Thoracic aorta (tissue), 2 donors: ENCODE results near the gene PTPRN2. TPM values are rescaled to one million over a fixed set of nuclear protein-coding genes. Genes with fewer than 3 reads are reported as not detected.

Source experiments
- ATAC-seq: fragments of 150-250 bp; one replicate; pipeline ENCODE4 v1.8.0; 2017; ENCODE audit warnings: low read depth; ENCODE audit not compliant: insufficient number of reproducible peaks, low FRiP score
- DNase-seq: peaks from one replicate; pipeline ENCODE4 v3.0.0-alpha.2; 2020; ENCODE audit warnings: low spot score
- H3K27ac ChIP-seq, 2 donors: fragments of 200-600 bp; sonication (generic); 1 replicate in 1 of 2; 2 replicates in 1 of 2; pipeline ENCODE4 v1.5.1; 2016; ENCODE audit warnings: mild to moderate bottlenecking in 2 of 2, moderate library complexity in 2 of 2
- H3K27me3 ChIP-seq: fragments of 200-600 bp; sonication (generic); replicated peaks from 2 replicates; pipeline ENCODE4 v1.6.0; 2016; ENCODE audit warnings: mild to moderate bottlenecking; ENCODE audit not compliant: insufficient read depth
- H3K36me3 ChIP-seq: fragments of 200-600 bp; sonication (generic); one replicate; pipeline ENCODE4 v1.5.1; 2016
- H3K4me1 ChIP-seq, 2 donors: fragments of 200-600 bp; sonication (generic); 1 replicate in 1 of 2; 2 replicates in 1 of 2; pipeline versions ENCODE4 v1.5.1 to v1.6.0; 2016; ENCODE audit warnings: low read depth in 2 of 2, mild to moderate bottlenecking in 1 of 2; ENCODE audit not compliant: control insufficient read depth in 1 of 2
- H3K4me3 ChIP-seq: fragments of 200-600 bp; sonication (generic); 2 replicates; pipeline ENCODE4 v1.5.1; 2016; ENCODE audit warnings: mild to moderate bottlenecking
- H3K9me3 ChIP-seq: fragments of 200-600 bp; sonication (generic); 2 replicates; pipeline ENCODE4 v1.5.1; 2016
- total RNA-seq, 2 donors: library from RNA; depleted of rRNA; stranded (reverse); fragments of >200 nt; gene quantifications; one replicate each; pipeline versions ENCODE4 v1.1.0 to v1.2.3, GENCODE V29; 2016
- TF ChIP-seq, protein P1 (sequence below): fragments of 200-600 bp; sonication (generic); IDR thresholded peaks from one replicate; pipeline ENCODE4 v1.5.1; 2019; ENCODE audit warnings: antibody characterized with exemption

Gene PTPRN2
- total RNA-seq, 2 donors from 2014 or later: 2.2 to 3.1 TPM

DNA sequence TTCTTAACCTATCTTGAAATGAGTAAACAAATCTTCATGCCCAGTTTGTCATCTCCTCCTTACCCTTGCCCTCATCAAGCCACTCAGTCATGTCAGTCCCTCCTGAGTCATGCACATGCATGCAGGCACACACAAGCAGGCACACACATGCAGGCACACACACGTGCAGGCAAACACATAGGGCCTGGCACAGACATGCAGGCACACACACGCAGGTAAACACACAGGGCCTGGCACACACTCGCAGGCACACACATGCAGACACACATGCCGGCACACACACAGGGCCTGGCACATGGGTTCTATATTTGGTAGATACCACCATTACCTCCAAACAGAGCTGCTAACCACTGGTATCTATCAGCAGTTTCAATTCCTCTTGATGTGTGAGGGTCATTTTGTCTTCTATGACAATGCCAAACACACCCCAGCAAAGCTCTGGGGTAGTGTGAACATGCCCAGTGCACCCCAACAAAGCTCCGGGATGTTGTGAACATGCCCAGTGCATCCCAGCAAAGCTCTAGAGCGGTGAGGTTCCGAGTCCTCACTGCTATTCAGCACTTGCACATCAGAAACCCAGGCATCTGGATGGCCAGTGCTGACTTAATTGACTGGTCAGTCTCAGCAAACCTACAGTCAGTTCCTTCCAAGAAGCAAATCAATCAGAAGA is 563.8 kb downstream of the PTPRN2 start:
- no peak overlapping the region for H3K4me3 ChIP-seq
- no peak for DNase-seq

DNA sequence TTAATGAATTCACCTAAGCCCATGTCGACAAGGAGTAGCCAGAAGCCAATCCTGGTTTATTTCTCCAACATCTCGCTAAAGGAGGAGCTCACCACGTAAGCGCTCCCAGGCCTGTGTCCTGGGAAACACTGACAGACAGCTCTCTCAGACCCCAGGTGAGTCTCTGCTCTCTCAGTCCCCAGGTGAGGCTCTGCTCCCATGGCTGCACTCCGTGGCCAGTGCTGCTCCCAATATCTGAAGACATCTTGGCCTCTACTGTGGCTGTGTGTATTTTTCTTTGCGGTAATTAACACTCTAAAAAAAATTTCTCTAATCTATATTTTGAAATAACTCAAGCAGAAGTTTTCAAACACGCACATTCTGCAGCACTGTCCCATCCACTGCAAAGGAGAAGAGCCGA is 564.5 kb downstream of the PTPRN2 start:
- Histone ChIP-seq H3K4me3 (no peak overlapping the region), H3K9me3 (no peaks in the 10 kb centered on the region), H3K36me3 (no peaks in the 10 kb centered on the region), H3K4me1 (no peaks in the 10 kb centered on the region), H3K27ac (no peak overlapping the region), H3K27me3 (no peaks in the 10 kb centered on the region)
- TF ChIP-seq, protein P1, sequence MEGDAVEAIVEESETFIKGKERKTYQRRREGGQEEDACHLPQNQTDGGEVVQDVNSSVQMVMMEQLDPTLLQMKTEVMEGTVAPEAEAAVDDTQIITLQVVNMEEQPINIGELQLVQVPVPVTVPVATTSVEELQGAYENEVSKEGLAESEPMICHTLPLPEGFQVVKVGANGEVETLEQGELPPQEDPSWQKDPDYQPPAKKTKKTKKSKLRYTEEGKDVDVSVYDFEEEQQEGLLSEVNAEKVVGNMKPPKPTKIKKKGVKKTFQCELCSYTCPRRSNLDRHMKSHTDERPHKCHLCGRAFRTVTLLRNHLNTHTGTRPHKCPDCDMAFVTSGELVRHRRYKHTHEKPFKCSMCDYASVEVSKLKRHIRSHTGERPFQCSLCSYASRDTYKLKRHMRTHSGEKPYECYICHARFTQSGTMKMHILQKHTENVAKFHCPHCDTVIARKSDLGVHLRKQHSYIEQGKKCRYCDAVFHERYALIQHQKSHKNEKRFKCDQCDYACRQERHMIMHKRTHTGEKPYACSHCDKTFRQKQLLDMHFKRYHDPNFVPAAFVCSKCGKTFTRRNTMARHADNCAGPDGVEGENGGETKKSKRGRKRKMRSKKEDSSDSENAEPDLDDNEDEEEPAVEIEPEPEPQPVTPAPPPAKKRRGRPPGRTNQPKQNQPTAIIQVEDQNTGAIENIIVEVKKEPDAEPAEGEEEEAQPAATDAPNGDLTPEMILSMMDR: no peak
- no peak for DNase-seq
- no peak for ATAC-seq

More for the DNA sequence above, 563.8 kb downstream of the PTPRN2 start:
- no peak for ATAC-seq
- Histone ChIP-seq H3K9me3 (no peaks in the 10 kb centered on the region), H3K27ac (no peak overlapping the region), H3K4me1 (no peaks in the 10 kb centered on the region), H3K27me3 (no peaks in the 10 kb centered on the region), H3K36me3 (no peaks in the 10 kb centered on the region)
- TF ChIP-seq, protein P1: no peak

DNA sequence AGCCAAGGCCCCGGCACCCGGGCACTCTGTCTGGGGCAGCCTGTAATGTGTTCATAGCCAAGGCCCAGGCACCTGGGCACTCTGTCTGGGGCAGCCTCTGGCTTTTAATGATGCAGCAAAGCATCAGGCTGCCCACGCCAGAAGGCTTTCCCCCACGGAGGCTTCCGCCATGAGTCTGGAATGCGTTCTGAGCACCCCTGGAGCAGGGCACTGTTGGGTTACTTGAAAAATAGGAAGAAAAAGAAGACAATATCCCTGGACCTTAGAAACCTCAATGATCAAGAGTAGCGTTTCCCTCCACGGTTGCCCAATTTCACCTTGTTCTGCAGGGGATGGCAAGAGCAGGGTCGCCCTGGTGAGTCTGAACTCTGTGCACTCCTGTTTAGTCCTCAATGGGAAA is 565.0 kb downstream of the PTPRN2 start:
- DNase-seq (no peak), ATAC-seq (no peak)
- no peaks in the 10 kb centered on the region for H3K36me3 ChIP-seq
- TF ChIP-seq, protein P1: no peak
- no peaks in the 10 kb centered on the region for H3K9me3 ChIP-seq
- no peak overlapping the region for H3K27ac ChIP-seq
- H3K27me3 ChIP-seq: no peaks in the 10 kb centered on the region
- no peak overlapping the region for H3K4me3 ChIP-seq
- H3K4me1 ChIP-seq: no peaks in the 10 kb centered on the region

DNA sequence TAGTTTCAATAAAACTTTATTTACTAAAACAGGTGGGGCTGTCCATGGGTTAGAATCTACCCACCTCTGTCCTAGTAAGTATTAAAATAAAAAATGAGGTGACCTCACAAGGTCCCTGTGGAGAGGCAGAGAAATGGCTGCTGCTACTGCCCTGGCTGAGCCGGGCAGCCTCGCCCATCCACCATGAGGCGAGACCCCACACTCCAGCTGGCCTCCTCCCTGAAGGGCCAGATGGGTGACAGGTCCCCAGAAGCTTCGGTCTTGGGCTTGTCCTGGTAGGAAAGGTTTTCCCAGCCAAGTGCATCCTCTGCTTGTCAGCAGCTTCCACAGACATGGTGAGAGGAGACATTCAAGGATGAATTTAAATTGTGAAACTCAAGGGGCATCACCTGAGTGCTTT is 565.8 kb downstream of the PTPRN2 start:
- TF ChIP-seq, protein P1: no peak
- no peak for DNase-seq
- no peak for ATAC-seq

DNA sequence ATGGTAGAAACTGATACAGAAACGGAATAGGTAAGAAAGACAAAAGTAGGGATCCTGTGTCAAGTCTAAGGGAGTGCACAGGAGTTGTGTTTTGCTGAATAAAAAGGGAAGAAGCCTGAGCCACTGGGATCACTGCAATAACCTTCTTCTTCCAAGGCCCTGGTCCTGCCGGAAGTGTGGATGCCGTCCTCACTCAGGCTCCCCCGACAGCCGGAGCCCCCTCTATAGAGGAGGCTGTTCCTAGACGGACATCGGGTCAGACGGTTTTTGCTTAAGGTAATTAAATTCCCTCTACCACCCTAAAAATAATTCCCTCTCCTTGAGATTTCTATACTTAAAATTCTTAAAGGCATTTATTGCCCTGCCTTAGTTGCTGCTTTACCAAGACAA is 566.9 kb downstream of the PTPRN2 start:
- TF ChIP-seq, protein P1: no peak
- no peak overlapping the region for H3K27ac ChIP-seq
- no peak overlapping the region for H3K4me3 ChIP-seq
- no peaks in the 10 kb centered on the region for H3K9me3 ChIP-seq
- H3K36me3 ChIP-seq: no peaks in the 10 kb centered on the region
- no peaks in the 10 kb centered on the region for H3K27me3 ChIP-seq
- DNase-seq: no peak
- no peak for ATAC-seq
- no peaks in the 10 kb centered on the region for H3K4me1 ChIP-seq

More for the DNA sequence above, 565.8 kb downstream of the PTPRN2 start:
- Histone ChIP-seq H3K4me1 (no peaks in the 10 kb centered on the region), H3K36me3 (no peaks in the 10 kb centered on the region), H3K27me3 (no peaks in the 10 kb centered on the region), H3K27ac (no peak overlapping the region), H3K4me3 (no peak overlapping the region), H3K9me3 (no peaks in the 10 kb centered on the region)
